SIG-M5 (cell line): Measurements from ENCODE around the gene RARRES1.
"Not testable (repeated sequence)": the region's sequence is repeated elsewhere in the genome, so short reads cannot be mapped to it uniquely, and the experiment has no call there.

Source experiments
- DNase-seq: peaks from one replicate; lab custom pipeline; 2025; lab: John Stamatoyannopoulos, UW

RARRES1 gene

GRCh38 chr3:158696618-158697017, 35.6 kb downstream of the RARRES1 start:
- no peak for DNase-seq

- DNase-seq = not testable (repeated sequence)
Observed at GRCh38 chr3:158693866-158694456, 38.3 kb downstream of the RARRES1 start.

DNA sequence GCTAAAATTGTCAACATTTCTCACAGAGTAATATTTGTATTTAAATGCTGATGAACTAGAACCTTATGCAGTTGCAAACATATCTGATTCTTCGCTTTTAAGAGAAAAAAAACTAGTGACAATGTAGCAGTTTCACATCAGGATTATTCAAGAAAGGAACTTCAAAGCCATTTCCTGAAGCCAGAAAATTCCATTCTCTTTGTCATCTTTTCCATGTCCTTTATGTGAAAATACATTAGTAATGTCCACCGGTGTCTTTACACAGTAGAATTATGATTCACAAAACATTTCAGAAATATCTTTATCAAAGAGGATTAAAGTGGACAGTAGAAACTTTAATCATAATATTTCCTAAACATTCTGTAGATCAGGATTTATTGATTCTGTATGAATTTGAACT, 47.1 kb downstream of the RARRES1 start:
- no peak for DNase-seq

DNA sequence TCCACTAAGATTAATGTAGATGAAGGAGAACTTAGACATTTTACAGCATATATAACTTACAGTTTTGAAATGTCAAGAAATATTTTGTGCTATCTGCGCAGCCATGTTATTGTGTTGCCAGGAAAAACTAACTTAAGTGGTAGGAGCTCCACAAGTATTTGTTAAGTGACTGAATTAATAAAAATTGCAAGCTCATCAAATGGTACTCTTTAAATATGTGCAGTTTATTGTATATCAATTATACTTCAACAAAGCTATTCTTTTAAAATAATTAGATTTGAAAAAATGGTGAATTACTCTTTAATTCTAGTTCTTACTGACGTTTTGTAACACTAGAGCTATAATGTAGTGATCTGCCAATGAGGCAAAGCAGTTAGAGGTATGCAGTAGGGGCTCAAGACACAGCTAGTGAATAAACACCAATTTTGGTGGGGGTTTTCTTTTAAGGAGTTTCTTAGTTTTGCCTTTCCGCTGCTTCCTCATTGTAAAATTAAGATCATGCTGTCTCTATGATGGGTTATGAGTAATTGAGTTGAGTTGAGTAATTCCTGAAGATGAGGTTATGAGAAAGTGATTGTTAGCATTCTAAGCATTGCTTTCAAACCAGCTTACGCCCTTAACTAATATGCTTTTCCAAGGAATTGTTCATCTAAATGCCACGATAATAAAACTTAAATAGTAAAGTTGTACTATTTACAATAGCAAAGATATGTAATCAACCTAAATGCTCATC, 48.9 kb downstream of the RARRES1 start:
- DNase-seq = no peak

- DNase-seq = no peak
Observed at GRCh38 chr3:158680861-158681260, 51.4 kb downstream of the RARRES1 start.

- no peak for DNase-seq
Observed at GRCh38 chr3:158679547-158680000, 52.7 kb downstream of the RARRES1 start.

- no peak for DNase-seq
Observed at GRCh38 chr3:158678687-158679086, 53.6 kb downstream of the RARRES1 start.

- DNase-seq = no peak
Observed at GRCh38 chr3:158672215-158673176, 59.8 kb downstream of the RARRES1 start, which contains the start of gene LXN. LXN (minus strand) TSS chr3:158672648; CDS start chr3:158672478, 170 bp downstream.

DNA sequence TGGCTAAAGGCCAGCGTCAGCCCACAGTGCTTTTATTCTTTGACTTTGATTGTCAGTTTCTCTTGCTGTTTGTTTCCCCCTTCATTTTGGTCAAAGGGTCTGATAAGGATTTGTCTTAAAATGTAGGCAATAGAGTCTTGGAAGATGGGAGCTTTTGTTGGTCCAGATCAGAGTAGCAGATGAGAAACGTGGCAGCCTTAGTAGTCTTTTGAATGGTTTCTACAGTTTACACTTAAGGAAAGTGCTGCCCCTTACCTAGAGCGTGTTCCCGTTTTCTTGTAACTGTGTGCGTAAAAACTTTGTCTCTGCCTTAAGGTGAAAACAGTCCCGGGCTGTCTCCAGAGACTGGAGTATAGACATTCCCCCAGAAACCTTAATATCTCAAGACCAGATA, 60.4 kb downstream of the RARRES1 start:
- no peak for DNase-seq

DNA sequence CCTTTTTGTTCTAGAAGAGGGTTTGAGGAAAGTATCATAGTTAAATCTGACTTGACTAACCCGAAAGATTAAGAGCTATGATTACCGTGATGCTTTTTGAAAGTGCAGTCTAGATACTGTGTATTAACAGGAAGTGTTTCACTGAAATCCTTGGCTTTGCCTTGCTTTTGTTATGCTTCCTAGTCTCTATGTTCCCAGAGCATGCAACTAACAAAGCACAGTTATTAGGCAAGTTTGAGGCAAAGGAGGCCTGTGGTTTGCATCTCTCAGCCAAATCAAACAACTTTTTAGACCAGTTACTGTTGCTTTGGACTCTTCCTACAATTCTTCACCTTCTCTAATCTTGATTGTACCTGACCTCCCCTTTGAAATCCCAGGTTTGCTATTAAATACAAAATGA, 63.8 kb downstream of the RARRES1 start:
- DNase-seq = no peak

GRCh38 chr3:158666416-158666815, 65.8 kb downstream of the RARRES1 start:
- DNase-seq = no peak

DNA sequence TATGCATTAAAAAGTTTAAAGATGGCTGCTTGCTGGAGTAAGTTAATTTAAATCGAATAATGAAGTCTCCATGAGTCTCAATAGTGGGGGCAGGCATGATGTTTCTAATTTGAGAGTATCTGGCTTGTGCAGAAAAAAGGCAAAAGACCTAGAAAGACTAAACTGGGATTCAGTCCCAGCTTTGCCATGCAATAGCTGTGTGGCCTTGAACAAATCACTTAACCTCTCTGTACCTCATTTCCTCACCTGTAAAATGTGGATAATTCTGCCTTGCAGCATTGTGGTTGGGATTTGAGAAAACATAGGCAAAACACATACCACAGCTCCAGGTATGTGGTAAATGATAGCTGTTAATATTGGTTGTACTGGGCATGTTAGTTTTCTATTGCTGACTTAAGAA, 68.4 kb downstream of the RARRES1 start:
- no peak for DNase-seq

DNA sequence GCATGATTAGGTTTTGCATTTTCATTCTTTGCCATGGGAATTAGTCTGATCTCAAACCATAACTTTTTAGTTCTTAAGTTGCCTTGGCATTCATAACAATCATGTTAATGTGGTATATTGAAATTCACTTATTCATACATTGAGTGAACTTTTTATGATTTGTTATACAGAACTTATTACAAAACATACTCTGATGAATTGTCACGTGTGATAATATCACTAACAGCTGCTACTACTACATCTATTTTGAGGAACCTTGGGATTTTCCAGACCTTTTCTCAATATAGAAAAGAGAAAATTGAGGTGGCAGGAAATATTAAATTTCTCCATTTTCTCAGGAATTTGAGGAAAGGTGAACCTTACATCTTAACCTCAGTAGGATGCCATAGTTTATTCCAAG, 69.0 kb downstream of the RARRES1 start:
- DNase-seq = no peak

- no peak for DNase-seq
Observed at GRCh38 chr3:158660711-158661110, 71.5 kb downstream of the RARRES1 start.

DNA sequence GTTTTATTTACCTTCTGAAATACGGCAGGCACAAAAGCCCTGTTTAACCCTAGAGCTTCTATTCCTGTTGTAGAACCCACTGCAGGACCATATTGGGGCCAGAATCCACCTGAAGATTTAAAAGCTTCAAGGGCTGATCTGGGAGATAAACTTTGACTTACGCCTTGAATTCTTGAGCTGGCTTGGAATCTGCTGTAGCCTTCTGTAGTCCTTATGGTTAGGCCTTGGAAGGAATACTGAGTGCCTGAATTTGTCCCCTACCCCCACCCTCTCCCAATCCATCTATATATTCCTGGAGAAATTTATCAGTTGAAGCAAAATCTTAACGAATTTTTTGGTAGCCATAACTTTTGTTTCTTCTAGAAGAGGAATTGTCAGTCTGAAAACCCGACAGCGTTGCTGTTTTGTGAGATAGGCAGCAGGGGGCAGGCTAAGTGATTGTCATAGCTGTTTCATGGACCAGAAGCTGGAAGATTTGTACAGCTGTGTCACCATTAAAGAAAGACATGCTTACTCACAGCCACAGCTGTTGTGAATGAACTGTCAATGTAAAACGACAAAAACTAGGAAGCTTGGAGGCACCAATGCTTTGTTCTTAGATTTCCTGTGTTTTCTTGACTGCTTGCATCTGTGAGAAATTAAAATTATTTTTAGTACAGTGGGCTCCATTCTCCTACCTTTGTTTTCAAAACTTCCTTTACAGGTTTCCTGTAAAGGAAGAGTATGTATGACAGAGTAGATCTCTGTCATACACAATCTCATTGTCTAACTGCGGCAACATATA, 72.6 kb downstream of the RARRES1 start:
- DNase-seq = no peak

DNA sequence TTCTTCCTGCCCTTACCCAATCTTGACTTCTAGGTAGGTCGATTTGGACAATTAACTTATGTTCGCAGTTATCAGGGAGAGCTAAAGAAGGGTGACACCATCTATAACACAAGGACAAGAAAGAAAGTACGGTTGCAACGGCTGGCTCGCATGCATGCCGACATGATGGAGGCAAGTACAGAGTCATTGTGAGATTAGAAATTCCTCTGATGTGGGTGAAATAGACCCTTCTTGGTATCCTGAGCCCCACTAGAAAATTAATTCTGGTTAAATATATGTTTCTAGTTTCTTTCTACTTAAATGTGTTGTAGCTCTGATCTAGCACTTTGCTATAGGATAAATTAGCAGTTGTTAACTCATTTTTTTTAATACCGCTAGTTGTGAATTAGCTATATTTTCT, 73.4 kb downstream of the RARRES1 start:
- DNase-seq = no peak

DNA sequence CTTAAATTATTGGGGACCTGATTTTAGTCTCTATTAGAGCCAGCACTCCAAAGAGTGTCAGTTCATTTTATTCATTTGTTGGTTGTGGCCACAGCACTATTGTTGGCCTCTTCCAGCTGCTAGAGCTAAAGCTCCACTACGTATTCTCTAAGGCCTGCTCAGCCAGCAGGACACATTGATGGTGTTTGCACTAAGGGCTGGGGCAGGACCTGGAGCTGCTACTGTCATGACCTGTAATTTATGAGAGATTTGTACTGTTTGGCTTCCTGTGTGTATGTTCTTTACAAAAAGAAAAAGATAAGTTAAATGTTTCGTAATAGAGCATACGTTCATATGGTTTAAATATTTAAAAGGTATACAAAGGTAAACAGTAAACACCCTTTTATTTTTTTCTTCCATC, 79.8 kb downstream of the RARRES1 start:
- DNase-seq = no peak

GRCh38 chr3:158651192-158651591, 81.1 kb downstream of the RARRES1 start:
- DNase-seq = no peak

GRCh38 chr3:158649791-158650190, 82.5 kb downstream of the RARRES1 start:
- DNase-seq = no peak
